Activated CD4-positive, alpha-beta T cell treated with anti-CD3 and anti-CD28 coated beads, Interleukin-2, amount 10 ng/mL, durations not matched to agents 7 days and 5 days (primary cell): ENCODE results near the gene ZCCHC14. TPM values are rescaled to one million over a fixed set of nuclear protein-coding genes. Genes with fewer than 3 reads are reported as not detected.
A peak's percentile ranks its signal among the peaks of the same experiment; 100 is the strongest.

ENCODE experiments used
- CTCF ChIA-PET: fragments of 350-600 bp; sonication (Branson Sonifier 250); formaldehyde crosslinking; loops from one replicate; lab custom pipeline; 2021; ENCODE audit warnings: antibody characterized with exemption; lab: Charles Lee
- POLR2A ChIA-PET: fragments of 350-600 bp; sonication (Branson Sonifier 250); formaldehyde crosslinking; loops from one replicate; lab custom pipeline; 2021; ENCODE audit warnings: antibody characterized with exemption; lab: Charles Lee
- DNase-seq: peaks from one replicate; pipeline ENCODE4 v3.0.0-alpha.2; 2020
- H3K27ac Mint-ChIP-seq: one replicate; pipeline ENCODE4 v1.8.0; 2021; ENCODE audit warnings: mild to moderate bottlenecking, moderate library complexity, mixed read lengths
- H3K27me3 Mint-ChIP-seq: one replicate; pipeline ENCODE4 v1.8.0; 2021; ENCODE audit warnings: mixed read lengths
- H3K36me3 Mint-ChIP-seq: one replicate; pipeline ENCODE4 v1.8.0; 2021; ENCODE audit warnings: low read depth, mixed read lengths
- H3K4me1 Mint-ChIP-seq: one replicate; pipeline ENCODE4 v1.8.0; 2021; ENCODE audit warnings: mixed read lengths
- H3K4me3 Mint-ChIP-seq: one replicate; pipeline ENCODE4 v1.8.0; 2021; ENCODE audit warnings: mild to moderate bottlenecking, moderate library complexity, mixed read lengths
- H3K9me3 Mint-ChIP-seq: one replicate; pipeline ENCODE4 v1.8.0; 2021; ENCODE audit warnings: mixed read lengths
- total RNA-seq, 2 experiments: library from RNA; stranded (reverse); gene quantifications; one replicate each; pipeline ENCODE4 v1.2.3, GENCODE V29; 2021

ZCCHC14 gene
- total RNA-seq, 2 experiments from 2014 or later, result 7.6 to 7.9 TPM

GRCh38 chr16:87420026-87421002 lies 72.5 kb downstream of the ZCCHC14 start:
- CTCF ChIA-PET, result interaction anchor here (0.9 to 1.2 kb wide), 2 partner anchors 25 to 26 kb away, joined by 3 to 6 read pairs; no protein-coding TSS in a partner anchor
- H3K4me3 Mint-ChIP-seq, result no peak overlapping the region
- no peaks in the 10 kb centered on the region for H3K9me3 Mint-ChIP-seq
- no peaks in the 10 kb centered on the region for H3K4me1 Mint-ChIP-seq
- H3K27me3 Mint-ChIP-seq, result no peaks in the 10 kb centered on the region
- POLR2A ChIA-PET, result no interaction called here
- no peak overlapping the region for H3K27ac Mint-ChIP-seq
- DNase-seq, result no peak
- H3K36me3 Mint-ChIP-seq, result peaks cover 9% of the 10 kb centered on the region

- Mint-ChIP-seq H3K4me3 (no peak overlapping the region), H3K9me3 (no peaks in the 10 kb centered on the region), H3K27me3 (no peaks in the 10 kb centered on the region), H3K27ac (no peak overlapping the region), H3K36me3 (peaks cover 9% of the 10 kb centered on the region), H3K4me1 (no peaks in the 10 kb centered on the region)
- CTCF ChIA-PET, result no interaction called here
- no peak for DNase-seq
- POLR2A ChIA-PET, result no interaction called here
Measured at GRCh38 chr16:87418644-87419043, 74.2 kb downstream of the ZCCHC14 start.

- Mint-ChIP-seq H3K36me3 (peaks cover 9% of the 10 kb centered on the region), H3K27me3 (no peaks in the 10 kb centered on the region), H3K4me1 (no peaks in the 10 kb centered on the region), H3K4me3 (no peak overlapping the region), H3K27ac (no peak overlapping the region), H3K9me3 (no peaks in the 10 kb centered on the region)
- no peak for DNase-seq
- ChIA-PET POLR2A (no interaction called here), CTCF (no interaction called here)
Measured at GRCh38 chr16:87418216-87418615, 74.6 kb downstream of the ZCCHC14 start.

GRCh38 chr16:87417528-87417910 lies 75.3 kb downstream of the ZCCHC14 start:
- DNase-seq, result no peak
- Mint-ChIP-seq H3K36me3 (peaks cover 7% of the 10 kb centered on the region), H3K4me3 (no peak overlapping the region), H3K27me3 (no peaks in the 10 kb centered on the region), H3K9me3 (no peaks in the 10 kb centered on the region), H3K27ac (no peak overlapping the region), H3K4me1 (no peaks in the 10 kb centered on the region)
- POLR2A ChIA-PET, result no interaction called here
- CTCF ChIA-PET, result interaction anchor here (1.2 to 1.7 kb wide), 3 partner anchors 22 to 218 kb away, joined by 3 to 16 read pairs (median 3); no protein-coding TSS in a partner anchor

GRCh38 chr16:87416826-87417527 lies 75.8 kb downstream of the ZCCHC14 start:
- DNase-seq, result peak; percentile 49
- ChIA-PET CTCF (interaction anchor here (0.6 to 1.7 kb wide), 7 partner anchors 9 to 249 kb away, joined by 3 to 16 read pairs (median 3); no protein-coding TSS in a partner anchor), POLR2A (no interaction called here)
- no peaks in the 10 kb centered on the region for H3K27me3 Mint-ChIP-seq
- H3K36me3 Mint-ChIP-seq, result peaks cover 3% of the 10 kb centered on the region
- H3K27ac Mint-ChIP-seq, result no peak overlapping the region
- no peaks in the 10 kb centered on the region for H3K4me1 Mint-ChIP-seq
- no peaks in the 10 kb centered on the region for H3K9me3 Mint-ChIP-seq
- no peak overlapping the region for H3K4me3 Mint-ChIP-seq

- Mint-ChIP-seq H3K27me3 (no peaks in the 10 kb centered on the region), H3K27ac (no peak overlapping the region), H3K4me1 (no peaks in the 10 kb centered on the region), H3K9me3 (no peaks in the 10 kb centered on the region), H3K36me3 (peaks cover 2% of the 10 kb centered on the region), H3K4me3 (no peak overlapping the region)
- no peak for DNase-seq
- ChIA-PET POLR2A (no interaction called here), CTCF (no interaction called here)
Measured at GRCh38 chr16:87415441-87415840, 77.4 kb downstream of the ZCCHC14 start.

GRCh38 chr16:87414251-87414680 lies 78.6 kb downstream of the ZCCHC14 start:
- H3K36me3 Mint-ChIP-seq, result peaks cover 2% of the 10 kb centered on the region
- ChIA-PET CTCF (no interaction called here), POLR2A (no interaction called here)
- H3K4me1 Mint-ChIP-seq, result no peaks in the 10 kb centered on the region
- H3K9me3 Mint-ChIP-seq, result no peaks in the 10 kb centered on the region
- DNase-seq, result no peak
- no peaks in the 10 kb centered on the region for H3K27me3 Mint-ChIP-seq
- H3K4me3 Mint-ChIP-seq, result no peak overlapping the region
- no peak overlapping the region for H3K27ac Mint-ChIP-seq

- DNase-seq, result no peak
- Mint-ChIP-seq H3K27ac (peak overlapping the region; percentile 36), H3K27me3 (no peaks in the 10 kb centered on the region), H3K4me1 (no peaks in the 10 kb centered on the region), H3K4me3 (no peak overlapping the region), H3K9me3 (no peaks in the 10 kb centered on the region), H3K36me3 (peaks cover 2% of the 10 kb centered on the region)
- CTCF ChIA-PET, result interaction anchor here (1.2 kb wide), 1 partner anchor 18 kb away, joined by 7 read pairs; no protein-coding TSS in a partner anchor
- POLR2A ChIA-PET, result no interaction called here
Measured at GRCh38 chr16:87412996-87413421, 79.8 kb downstream of the ZCCHC14 start.

- ChIA-PET POLR2A (no interaction called here), CTCF (interaction anchor here (1.2 kb wide), 1 partner anchor 18 kb away, joined by 7 read pairs; no protein-coding TSS in a partner anchor)
Measured at GRCh38 chr16:87412371-87412995, 80.3 kb downstream of the ZCCHC14 start.

GRCh38 chr16:87411375-87412271 lies 81.2 kb downstream of the ZCCHC14 start:
- Mint-ChIP-seq H3K4me3 (no peak overlapping the region), H3K27me3 (no peaks in the 10 kb centered on the region), H3K4me1 (peaks cover 2% of the 10 kb centered on the region), H3K9me3 (no peaks in the 10 kb centered on the region), H3K27ac (no peak overlapping the region), H3K36me3 (peaks cover 4% of the 10 kb centered on the region)
- no peak for DNase-seq
- CTCF ChIA-PET, result interaction anchor here (1.2 kb wide), 1 partner anchor 17 kb away, joined by 7 read pairs; no protein-coding TSS in a partner anchor
- POLR2A ChIA-PET, result no interaction called here

More at GRCh38 chr16:87412371-87412995, 80.3 kb downstream of the ZCCHC14 start:
- no peak overlapping the region for H3K27ac Mint-ChIP-seq
- H3K4me3 Mint-ChIP-seq, result no peak overlapping the region
- peaks cover under 1% of the 10 kb centered on the region for H3K4me1 Mint-ChIP-seq
- DNase-seq, result no peak
- H3K27me3 Mint-ChIP-seq, result no peaks in the 10 kb centered on the region
- H3K36me3 Mint-ChIP-seq, result peaks cover 2% of the 10 kb centered on the region
- H3K9me3 Mint-ChIP-seq, result no peaks in the 10 kb centered on the region

- H3K9me3 Mint-ChIP-seq, result no peaks in the 10 kb centered on the region
- CTCF ChIA-PET, result interaction anchor here (0.6 kb wide), 1 partner anchor 14 kb away, joined by 3 read pairs; no protein-coding TSS in a partner anchor
Measured at GRCh38 chr16:87410968-87411367, 81.9 kb downstream of the ZCCHC14 start.

More at GRCh38 chr16:87410968-87411367, 81.9 kb downstream of the ZCCHC14 start:
- Mint-ChIP-seq H3K36me3 (peaks cover 4% of the 10 kb centered on the region), H3K4me3 (no peak overlapping the region), H3K27me3 (no peaks in the 10 kb centered on the region), H3K4me1 (peaks cover 2% of the 10 kb centered on the region), H3K27ac (no peak overlapping the region)
- POLR2A ChIA-PET, result no interaction called here
- no peak for DNase-seq
